Epithelial cell of esophagus (primary cell): Measurements from ENCODE around the gene NCOA6.
"Not testable (repeated sequence)": the region's sequence is repeated elsewhere in the genome, so short reads cannot be mapped to it uniquely, and the experiment has no call there.

Experiments
- DNase-seq: peaks from one replicate; pipeline ENCODE4 v3.0.0; 2010; ENCODE audit warnings: low read depth
- H3K4me3 ChIP-seq: 2 replicates; pipeline ENCODE4 v1.5.1; 2011; ENCODE audit warnings: mild to moderate bottlenecking, low read length, control low read depth
- TF ChIP-seq, protein P1 (sequence below): IDR thresholded peaks from 2 replicates; pipeline ENCODE4 v1.5.1; 2011; ENCODE audit warnings: low read depth, mild to moderate bottlenecking, low read length, control low read depth, inconsistent platforms; ENCODE audit not compliant: insufficient read depth; ENCODE audit errors: missing control alignments

Gene NCOA6

DNA sequence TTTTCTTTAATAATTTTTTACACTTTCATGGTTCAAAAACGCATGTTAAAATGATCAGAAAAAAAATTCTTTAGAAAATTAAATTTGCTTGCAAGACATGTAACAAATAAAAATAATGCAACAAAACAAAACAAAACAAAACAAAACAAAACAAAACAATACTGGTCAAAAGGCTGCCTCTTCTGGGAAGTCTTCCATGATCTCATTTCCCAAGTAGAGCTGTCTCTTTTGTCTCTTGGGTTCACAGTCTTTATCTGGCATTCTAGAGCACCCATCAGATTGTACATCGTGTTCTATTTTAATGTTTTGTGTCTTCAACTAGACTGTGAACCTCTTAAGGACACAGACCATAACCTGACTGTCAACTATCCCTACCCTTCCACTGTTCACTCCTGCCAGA is 96.0 kb downstream of the NCOA6 start:
- TF ChIP-seq, protein P1, sequence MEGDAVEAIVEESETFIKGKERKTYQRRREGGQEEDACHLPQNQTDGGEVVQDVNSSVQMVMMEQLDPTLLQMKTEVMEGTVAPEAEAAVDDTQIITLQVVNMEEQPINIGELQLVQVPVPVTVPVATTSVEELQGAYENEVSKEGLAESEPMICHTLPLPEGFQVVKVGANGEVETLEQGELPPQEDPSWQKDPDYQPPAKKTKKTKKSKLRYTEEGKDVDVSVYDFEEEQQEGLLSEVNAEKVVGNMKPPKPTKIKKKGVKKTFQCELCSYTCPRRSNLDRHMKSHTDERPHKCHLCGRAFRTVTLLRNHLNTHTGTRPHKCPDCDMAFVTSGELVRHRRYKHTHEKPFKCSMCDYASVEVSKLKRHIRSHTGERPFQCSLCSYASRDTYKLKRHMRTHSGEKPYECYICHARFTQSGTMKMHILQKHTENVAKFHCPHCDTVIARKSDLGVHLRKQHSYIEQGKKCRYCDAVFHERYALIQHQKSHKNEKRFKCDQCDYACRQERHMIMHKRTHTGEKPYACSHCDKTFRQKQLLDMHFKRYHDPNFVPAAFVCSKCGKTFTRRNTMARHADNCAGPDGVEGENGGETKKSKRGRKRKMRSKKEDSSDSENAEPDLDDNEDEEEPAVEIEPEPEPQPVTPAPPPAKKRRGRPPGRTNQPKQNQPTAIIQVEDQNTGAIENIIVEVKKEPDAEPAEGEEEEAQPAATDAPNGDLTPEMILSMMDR: no peak

DNA sequence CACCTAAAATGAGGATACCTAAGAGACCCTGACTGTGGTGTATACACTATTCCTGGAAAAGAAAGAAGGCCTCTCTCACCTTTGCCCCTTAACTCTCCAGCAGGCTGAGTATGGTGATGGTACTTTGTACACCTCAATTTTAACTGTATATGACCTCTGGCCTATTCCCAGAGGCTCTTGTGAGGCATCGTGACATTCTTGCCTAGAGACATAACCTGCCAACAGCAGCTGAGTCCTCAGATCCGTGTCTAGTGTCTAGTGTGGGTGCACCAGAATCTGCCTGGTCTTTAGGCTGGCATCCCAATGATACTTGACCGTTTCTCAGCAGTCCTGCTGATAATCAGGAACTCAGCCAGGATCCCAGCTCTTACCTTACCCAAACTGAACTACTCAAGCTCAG is 101.3 kb downstream of the NCOA6 start:
- no peak for DNase-seq
- no peak overlapping the region for H3K4me3 ChIP-seq
- TF ChIP-seq, protein P1: no peak

More for the DNA sequence above, 96.0 kb downstream of the NCOA6 start:
- no peak overlapping the region for H3K4me3 ChIP-seq
- DNase-seq: no peak

DNA sequence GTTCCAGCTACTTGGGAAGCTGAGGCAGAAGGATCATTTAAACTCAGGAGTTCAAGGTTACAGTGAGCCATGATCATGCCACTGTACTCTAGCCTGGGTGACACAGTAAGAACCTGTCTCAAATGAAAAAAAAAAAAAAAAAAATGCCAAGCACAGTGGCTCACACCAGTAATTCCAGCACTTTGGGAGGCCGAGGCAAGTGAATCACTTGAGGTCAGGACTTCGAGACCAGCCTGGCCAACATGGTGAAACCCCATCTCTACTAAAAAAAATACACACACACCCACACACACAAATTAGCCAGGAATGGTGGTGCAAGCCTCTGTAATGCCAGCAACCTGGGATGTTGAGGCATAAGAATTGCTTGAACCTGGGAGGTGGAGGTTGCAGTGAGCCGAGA is 102.9 kb downstream of the NCOA6 start:
- not testable (repeated sequence) for DNase-seq, H3K4me3 ChIP-seq

DNA sequence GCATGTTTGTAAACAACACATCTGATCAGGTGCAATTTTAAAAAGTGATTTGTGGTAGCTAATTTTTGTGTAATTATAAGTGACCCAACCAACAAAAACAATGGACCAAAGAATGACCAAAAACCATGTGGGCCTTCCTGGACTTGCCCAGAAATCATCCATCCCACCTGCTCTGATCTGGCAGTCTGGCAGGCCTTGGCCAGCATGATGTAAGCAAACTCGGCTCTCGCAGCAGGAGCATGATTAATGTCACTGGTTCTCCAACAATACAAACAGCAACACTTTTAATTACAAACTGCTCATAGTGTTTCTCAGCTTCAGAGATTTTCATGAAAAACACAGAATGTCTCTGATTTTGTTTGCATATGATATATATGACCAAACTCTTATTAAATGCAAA is 105.2 kb downstream of the NCOA6 start:
- no peak for DNase-seq

DNA sequence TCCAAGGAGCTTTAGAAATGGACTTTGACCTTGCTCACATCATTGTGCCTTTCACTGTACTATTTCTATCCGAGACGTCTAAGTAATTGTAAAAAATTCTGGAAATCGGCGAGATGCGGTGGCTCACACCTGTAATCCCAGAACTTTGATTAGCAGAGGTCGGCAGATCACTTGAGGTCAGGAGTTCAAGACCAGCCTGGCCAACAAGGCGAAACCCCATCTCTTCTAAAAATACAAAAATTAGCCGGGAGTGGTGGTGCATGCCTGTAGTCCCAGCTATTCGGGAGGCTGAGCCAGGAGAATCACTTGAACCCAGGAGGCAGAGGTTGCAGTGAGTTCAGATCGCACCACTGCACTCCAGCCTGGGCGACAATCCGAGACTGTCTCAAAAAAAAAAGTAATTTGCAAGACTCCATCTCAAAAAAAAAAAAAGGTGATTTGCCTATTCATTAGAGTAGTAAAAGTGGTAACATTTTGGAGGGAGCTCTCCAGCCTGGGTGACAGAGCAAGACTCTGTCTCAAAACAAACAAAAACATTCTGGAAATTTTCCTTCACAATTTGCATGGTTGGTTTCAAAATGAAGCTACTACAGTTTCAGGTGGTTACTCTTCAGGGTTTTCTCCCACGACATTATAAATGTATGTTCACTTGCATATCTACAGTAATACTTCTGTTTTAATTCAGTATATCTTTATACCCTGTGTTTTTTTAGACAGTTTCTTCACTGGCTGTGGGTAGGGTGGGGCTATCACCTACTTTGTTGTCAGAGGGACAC is 106.0 kb downstream of the NCOA6 start:
- not testable (repeated sequence) for DNase-seq, H3K4me3 ChIP-seq

More for the DNA sequence above, 105.2 kb downstream of the NCOA6 start:
- TF ChIP-seq, protein P1: no peak
- no peak overlapping the region for H3K4me3 ChIP-seq

DNA sequence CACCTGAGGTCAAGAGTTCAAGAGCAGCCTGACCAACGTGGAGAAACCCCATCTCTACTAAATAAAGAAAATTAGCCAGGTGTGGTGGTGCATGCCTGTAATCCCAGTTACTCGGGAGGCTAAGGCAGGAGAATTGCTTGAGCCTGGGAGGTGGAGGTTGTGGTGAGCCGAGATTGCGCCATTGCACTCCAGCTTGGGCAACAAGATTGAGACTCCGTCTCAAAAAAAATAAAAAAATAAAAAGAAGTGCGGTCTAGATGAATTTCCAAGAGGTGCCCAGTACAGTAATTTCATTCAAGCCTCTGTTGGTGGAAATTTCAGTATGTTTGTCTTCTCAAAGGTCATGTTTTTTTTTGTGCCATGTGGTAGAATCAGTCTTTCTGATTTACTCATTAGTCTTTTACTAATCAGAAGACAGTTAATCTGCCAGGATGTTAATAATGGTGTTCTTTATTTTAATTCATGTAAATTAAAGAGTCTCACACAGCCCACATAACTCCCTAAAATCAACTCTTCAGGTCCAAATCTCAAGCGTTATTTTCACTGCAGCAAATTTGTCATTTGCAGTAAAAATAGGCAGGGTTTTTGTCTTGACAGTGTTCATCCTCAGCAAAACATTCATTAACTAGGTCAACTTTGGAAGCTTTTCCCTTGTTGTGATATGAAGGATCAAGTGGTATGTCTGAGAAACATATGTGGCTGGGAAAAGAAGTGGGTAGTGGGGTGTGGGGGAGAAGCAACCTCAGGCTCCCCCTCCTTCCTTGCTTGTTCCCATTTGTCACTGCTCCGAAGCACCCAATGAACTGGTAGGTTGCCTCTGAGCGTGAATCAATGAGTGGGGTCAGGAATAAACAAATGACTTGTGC is 108.0 kb downstream of the NCOA6 start:
- H3K4me3 ChIP-seq: no peak overlapping the region
- TF ChIP-seq, protein P1: no peak
- no peak for DNase-seq

DNA sequence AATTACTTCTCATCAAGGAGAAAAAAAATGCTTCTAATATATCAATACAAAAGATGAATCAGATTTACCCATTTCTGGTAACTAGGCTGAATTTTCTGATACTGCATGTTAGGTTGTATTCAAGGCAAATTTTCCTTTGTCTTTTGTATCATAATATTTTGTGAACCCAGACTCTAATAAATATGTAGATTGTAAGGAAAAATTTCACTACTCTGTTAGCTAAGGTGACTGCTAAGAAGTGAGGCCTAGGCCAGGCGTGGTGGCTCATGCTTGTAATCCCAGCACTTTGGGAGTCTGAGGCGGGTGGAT is 108.6 kb downstream of the NCOA6 start:
- TF ChIP-seq, protein P1: no peak
- no peak for DNase-seq
- H3K4me3 ChIP-seq: no peak overlapping the region

DNA sequence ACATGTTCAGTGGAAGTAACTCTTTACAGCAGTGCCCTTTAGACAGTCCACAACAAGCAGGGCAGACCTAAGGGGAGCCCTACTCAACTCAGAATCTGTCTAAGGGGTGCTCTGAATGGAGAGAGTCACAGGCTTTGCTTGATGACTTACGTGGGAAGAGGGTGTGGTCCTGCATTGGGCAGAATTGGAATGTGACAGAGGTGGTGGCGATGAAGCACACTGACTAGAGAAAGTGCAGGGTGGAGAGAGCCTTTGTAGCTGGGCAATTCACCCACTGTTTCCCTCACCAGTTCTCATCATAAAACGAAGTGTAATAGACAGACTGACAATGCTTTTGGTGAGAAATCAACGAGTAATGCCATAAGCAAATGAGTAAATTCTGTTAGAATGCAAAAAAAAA is 110.1 kb downstream of the NCOA6 start:
- TF ChIP-seq, protein P1: no peak
- peak; percentile 43 for DNase-seq
- no peak overlapping the region for H3K4me3 ChIP-seq

DNA sequence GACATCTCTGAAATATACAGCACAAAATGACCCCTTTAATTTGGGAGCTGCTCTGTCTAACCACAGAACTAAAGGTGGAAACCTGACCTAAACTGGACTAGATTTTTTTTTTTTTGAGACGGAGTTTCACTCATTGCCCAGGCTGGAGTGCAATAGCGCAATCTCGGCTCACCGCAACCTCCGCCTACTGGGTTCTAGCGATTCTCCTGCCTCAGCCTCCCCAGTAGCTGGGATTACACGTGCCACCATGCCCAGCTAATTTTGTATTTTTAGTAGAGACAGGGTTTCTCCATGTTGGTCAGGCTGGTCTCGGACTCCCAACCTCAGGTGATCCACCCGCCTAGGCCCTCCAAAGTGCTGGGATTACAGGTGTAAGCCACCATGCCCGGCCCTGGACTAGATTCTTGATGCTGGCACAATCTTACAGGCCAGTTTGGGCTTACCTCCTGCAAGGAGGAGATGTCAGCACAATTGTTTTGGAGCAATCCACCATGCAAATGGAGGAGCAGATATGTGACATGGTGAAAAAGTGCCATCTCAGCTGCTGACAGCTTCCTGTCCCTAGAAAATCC is 111.4 kb downstream of the NCOA6 start:
- not testable (repeated sequence) for H3K4me3 ChIP-seq, DNase-seq
